ENCODE measurements around the gene GMDS.
A peak's percentile ranks its signal among the peaks of the same experiment; 100 is the strongest.

GMDS gene

GRCh38 chr6:1836690-1837089 lies 408.7 kb downstream of the GMDS start:
- Histone ChIP-seq H3K4me3 (ENCODE audit: low read depth, low read length) (no peak overlapping the region), H3K9me3 (no peaks in the 10 kb centered on the region), H3K27me3 (no peaks in the 10 kb centered on the region), H3K4me1 (peaks cover 11% of the 10 kb centered on the region), H3K36me3 (no peaks in the 10 kb centered on the region)
- no peak for DNase-seq
- no peak for TF ChIP-seq CTCF (IDR thresholded peaks at IDR 0.05; ENCODE audit: low read depth, low read length)

- Histone ChIP-seq H3K36me3 (no peaks in the 10 kb centered on the region), H3K4me3 (ENCODE audit: low read depth, low read length) (no peak overlapping the region), H3K27me3 (no peaks in the 10 kb centered on the region), H3K4me1 (peaks cover 11% of the 10 kb centered on the region), H3K9me3 (no peaks in the 10 kb centered on the region)
- TF ChIP-seq CTCF (IDR thresholded peaks at IDR 0.05; ENCODE audit: low read depth, low read length), result no peak
- DNase-seq, result no peak
Measured at GRCh38 chr6:1834646-1835516, 410.5 kb downstream of the GMDS start.

GRCh38 chr6:1834207-1834606 lies 411.2 kb downstream of the GMDS start:
- no peak for DNase-seq
- H3K4me1 ChIP-seq, result peaks cover 11% of the 10 kb centered on the region
- no peak overlapping the region for H3K4me3 ChIP-seq (ENCODE audit: low read depth, low read length)
- H3K9me3 ChIP-seq, result no peaks in the 10 kb centered on the region
- no peak for TF ChIP-seq CTCF (IDR thresholded peaks at IDR 0.05; ENCODE audit: low read depth, low read length)
- no peaks in the 10 kb centered on the region for H3K36me3 ChIP-seq
- H3K27me3 ChIP-seq, result no peaks in the 10 kb centered on the region

- no peak for TF ChIP-seq CTCF (IDR thresholded peaks at IDR 0.05; ENCODE audit: low read depth, low read length)
- Histone ChIP-seq H3K4me3 (ENCODE audit: low read depth, low read length) (peak overlapping the region; percentile 15; the same call in 1 of the 2 replicates), H3K9me3 (no peaks in the 10 kb centered on the region), H3K36me3 (no peaks in the 10 kb centered on the region), H3K4me1 (peaks cover 11% of the 10 kb centered on the region), H3K27me3 (no peaks in the 10 kb centered on the region)
- DNase-seq, result peak; percentile 54
Measured at GRCh38 chr6:1832844-1833787, 412.3 kb downstream of the GMDS start.

- Histone ChIP-seq H3K36me3 (no peaks in the 10 kb centered on the region), H3K4me1 (peaks cover 11% of the 10 kb centered on the region), H3K9me3 (no peaks in the 10 kb centered on the region), H3K27me3 (no peaks in the 10 kb centered on the region), H3K4me3 (ENCODE audit: low read depth, low read length) (no peak overlapping the region; the same call in 1 of the 2 replicates)
- no peak for DNase-seq
- no peak for TF ChIP-seq CTCF (IDR thresholded peaks at IDR 0.05; ENCODE audit: low read depth, low read length)
Measured at GRCh38 chr6:1832358-1832757, 413.0 kb downstream of the GMDS start.
